Measurements from ENCODE around the gene JAG1.

DNA sequence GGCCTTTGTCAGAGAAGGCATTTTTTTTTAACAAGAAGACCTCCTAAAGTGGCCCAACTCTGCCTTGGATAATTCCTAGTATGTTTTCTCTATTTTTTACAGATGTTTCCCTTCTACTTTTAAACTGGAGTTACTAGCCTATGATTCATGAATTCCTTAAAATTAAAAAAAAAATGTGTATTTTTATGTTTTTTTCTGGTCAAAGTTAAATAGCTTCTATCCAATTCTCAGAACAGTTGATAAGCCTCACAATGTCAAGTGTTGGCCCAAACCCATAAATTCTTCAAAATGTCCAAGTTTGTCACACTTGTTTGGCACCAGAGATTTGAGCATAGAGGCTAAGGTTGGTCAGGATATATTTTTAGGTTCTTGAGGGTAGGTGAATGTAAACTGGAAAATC lies 64.0 kb downstream of the JAG1 start:
- TF ChIP-seq, protein P1, sequence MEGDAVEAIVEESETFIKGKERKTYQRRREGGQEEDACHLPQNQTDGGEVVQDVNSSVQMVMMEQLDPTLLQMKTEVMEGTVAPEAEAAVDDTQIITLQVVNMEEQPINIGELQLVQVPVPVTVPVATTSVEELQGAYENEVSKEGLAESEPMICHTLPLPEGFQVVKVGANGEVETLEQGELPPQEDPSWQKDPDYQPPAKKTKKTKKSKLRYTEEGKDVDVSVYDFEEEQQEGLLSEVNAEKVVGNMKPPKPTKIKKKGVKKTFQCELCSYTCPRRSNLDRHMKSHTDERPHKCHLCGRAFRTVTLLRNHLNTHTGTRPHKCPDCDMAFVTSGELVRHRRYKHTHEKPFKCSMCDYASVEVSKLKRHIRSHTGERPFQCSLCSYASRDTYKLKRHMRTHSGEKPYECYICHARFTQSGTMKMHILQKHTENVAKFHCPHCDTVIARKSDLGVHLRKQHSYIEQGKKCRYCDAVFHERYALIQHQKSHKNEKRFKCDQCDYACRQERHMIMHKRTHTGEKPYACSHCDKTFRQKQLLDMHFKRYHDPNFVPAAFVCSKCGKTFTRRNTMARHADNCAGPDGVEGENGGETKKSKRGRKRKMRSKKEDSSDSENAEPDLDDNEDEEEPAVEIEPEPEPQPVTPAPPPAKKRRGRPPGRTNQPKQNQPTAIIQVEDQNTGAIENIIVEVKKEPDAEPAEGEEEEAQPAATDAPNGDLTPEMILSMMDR (IDR thresholded peaks at IDR 0.05), result no peak
- TF ChIP-seq EP300 (IDR thresholded peaks at IDR 0.05), result no peak

Measured in esophagus muscularis mucosa (tissue), 3 donors.